ENCODE measurements around the gene GRK3.

Gene GRK3

DNA sequence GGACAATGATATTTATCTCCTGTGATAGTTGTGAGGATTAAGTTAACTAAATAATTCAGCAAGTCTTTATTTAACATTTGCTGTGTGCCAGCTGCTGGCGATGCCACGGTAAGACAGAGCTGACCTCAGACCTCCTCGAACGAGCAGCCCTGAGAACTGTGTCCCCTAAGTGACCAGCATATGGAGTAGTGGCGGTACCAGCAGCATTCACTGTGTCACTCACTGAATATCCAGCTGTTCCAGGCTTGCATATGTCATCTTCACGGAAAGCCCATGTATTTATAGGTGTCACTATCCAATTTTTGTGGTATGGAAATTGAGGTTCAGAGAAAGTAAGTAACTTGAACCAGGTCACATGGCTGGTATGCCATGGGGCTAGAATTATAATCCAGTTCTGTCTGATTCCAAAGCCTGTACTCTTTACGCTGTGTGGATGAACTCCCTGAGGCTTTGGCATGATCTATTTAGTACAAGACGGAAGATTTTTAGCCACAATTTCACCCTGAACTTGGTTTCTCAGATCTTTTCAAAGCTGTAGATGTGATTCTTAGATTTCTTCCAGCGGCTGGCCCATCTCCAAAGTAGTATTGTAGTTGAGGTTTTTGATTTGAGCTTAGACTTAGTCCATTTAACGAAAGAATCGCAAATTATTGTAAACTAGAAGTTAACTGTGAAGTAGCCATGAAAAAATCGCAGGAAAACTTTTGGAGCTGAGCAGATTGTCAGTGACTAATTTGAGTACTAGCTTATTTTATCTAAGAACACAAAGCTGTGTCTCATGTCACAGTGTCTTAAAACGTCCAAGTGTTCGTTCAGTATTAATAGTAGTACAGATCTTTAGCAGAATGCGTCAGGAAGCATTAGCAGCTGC is 128.2 kb downstream of the GRK3 start:
- ChIA-PET CTCF (no interaction called here), POLR2A (no interaction called here)
- no peak for TF ChIP-seq FOXA1 (IDR thresholded peaks at IDR 0.05)
- no peak for TF ChIP-seq L3MBTL2 (conservative IDR thresholded peaks at IDR 0.05)
- no peak for TF ChIP-seq SUZ12 (IDR thresholded peaks at IDR 0.05)
- TF ChIP-seq FOXM1 (IDR thresholded peaks at IDR 0.05; ENCODE audit: borderline replicate concordance): no peak
- TF ChIP-seq HDGF (IDR thresholded peaks at IDR 0.05; ENCODE audit: borderline replicate concordance): no peak
- no peak for DNase-seq (ENCODE audit: extremely low spot score)

DNA sequence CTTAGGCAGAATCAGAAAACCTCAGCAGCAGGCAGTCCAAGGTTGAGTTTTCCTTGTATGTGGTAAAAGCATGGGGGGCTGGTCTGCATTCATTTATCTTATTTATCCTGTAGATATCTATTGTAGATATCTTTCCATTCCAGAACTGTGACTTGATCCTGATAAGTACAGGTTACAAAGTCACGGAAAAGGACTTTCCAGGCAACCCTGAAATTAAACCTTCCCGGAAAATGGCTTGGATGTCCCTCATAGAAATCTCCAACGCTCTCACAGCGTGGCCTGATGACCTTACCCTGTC is 128.7 kb downstream of the GRK3 start:
- CTCF ChIA-PET: no interaction called here
- POLR2A ChIA-PET: no interaction called here
- TF ChIP-seq TARDBP (IDR thresholded peaks at IDR 0.05): no peak
- no peak for DNase-seq (ENCODE audit: extremely low spot score)

DNA sequence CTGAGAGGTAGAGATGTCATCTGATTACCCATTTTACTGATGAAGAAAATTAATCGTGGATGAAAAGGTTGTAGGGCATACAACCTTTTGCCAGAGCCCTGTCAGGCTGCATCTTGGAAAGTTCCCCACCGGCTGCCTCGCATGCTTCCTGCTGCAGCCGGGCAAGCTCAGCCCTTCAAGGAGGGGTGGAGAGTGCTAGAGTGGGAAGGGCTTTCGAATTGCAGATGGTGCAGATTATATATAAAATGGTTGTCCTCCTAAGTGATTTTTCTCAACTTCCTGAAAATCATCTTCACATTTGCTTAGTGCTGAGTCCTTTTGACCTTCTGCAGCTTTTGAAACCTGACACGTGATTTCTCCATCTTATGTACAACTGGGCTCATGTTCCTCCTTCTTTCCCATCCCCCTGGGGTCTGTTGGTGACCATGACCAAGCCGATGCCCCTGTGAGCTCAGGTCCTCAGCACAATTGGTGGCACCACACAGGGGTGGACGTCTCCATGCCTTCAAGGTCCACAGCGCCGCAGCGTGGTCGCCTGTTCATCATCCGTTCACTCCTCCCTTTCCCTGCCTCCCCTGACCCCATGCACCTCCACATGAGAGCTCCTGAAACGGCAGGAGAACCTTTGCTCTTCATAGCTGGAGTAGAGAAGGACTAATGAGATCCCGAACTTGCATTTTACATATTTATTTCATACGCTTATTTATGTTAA is 129.9 kb downstream of the GRK3 start:
- TF ChIP-seq LEF1 (IDR thresholded peaks at IDR 0.05; ENCODE audit: borderline replicate concordance) (no peak), ELF4 (IDR thresholded peaks at IDR 0.05) (no peak), HDGF (IDR thresholded peaks at IDR 0.05; ENCODE audit: borderline replicate concordance) (no peak), TARDBP (IDR thresholded peaks at IDR 0.05) (no peak), BHLHE40 (IDR thresholded peaks at IDR 0.05; ENCODE audit: borderline replicate concordance) (no peak), L3MBTL2 (conservative IDR thresholded peaks at IDR 0.05) (no peak)
- DNase-seq (ENCODE audit: extremely low spot score): no peak
- CTCF ChIA-PET: no interaction called here
- POLR2A ChIA-PET: no interaction called here

DNA sequence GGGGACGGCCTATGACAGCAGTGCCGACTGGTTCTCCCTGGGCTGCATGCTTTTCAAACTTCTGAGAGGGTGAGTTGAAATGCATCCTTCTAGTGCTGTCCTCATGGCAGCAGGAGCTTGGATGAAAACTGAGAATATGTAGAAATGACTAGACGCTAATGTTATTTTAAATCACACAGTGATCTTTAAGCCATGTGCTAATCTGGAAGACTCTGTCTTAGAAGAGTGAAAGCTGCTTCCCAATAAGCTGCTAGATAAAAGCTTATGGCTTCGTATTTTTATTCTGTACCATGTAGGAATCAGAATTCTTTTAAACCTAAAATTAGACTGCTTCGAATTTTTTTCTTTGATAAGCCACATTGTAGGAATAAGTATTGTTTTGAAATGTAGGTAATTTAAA is 130.7 kb downstream of the GRK3 start:
- no peak for DNase-seq (ENCODE audit: extremely low spot score)
- ChIA-PET POLR2A (no interaction called here), CTCF (interaction anchor here (0.8 kb wide), 1 partner anchor 196 kb away, joined by 3 read pairs; no protein-coding TSS in a partner anchor)
- TF ChIP-seq FOXA1 (IDR thresholded peaks at IDR 0.05): no peak
- no peak for TF ChIP-seq LEF1 (IDR thresholded peaks at IDR 0.05; ENCODE audit: borderline replicate concordance)
- TF ChIP-seq NFRKB (IDR thresholded peaks at IDR 0.05): no peak
- no peak for TF ChIP-seq ARNT (IDR thresholded peaks at IDR 0.05)
- no peak for TF ChIP-seq ZNF384 (IDR thresholded peaks at IDR 0.05)
- no peak for TF ChIP-seq HDGF (IDR thresholded peaks at IDR 0.05; ENCODE audit: borderline replicate concordance)
- TF ChIP-seq, protein P1, sequence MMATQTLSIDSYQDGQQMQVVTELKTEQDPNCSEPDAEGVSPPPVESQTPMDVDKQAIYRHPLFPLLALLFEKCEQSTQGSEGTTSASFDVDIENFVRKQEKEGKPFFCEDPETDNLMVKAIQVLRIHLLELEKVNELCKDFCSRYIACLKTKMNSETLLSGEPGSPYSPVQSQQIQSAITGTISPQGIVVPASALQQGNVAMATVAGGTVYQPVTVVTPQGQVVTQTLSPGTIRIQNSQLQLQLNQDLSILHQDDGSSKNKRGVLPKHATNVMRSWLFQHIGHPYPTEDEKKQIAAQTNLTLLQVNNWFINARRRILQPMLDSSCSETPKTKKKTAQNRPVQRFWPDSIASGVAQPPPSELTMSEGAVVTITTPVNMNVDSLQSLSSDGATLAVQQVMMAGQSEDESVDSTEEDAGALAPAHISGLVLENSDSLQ (IDR thresholded peaks at IDR 0.05): no peak
- no peak for TF ChIP-seq FOXK2 (IDR thresholded peaks at IDR 0.05)
- no peak for TF ChIP-seq FOXM1 (IDR thresholded peaks at IDR 0.05; ENCODE audit: borderline replicate concordance)
- no peak for TF ChIP-seq ELF4 (IDR thresholded peaks at IDR 0.05)
- TF ChIP-seq L3MBTL2 (conservative IDR thresholded peaks at IDR 0.05): no peak
- TF ChIP-seq SUZ12 (IDR thresholded peaks at IDR 0.05): no peak
- TF ChIP-seq CTBP1 (IDR thresholded peaks at IDR 0.05; ENCODE audit: borderline replicate concordance): no peak
- TF ChIP-seq SP1 (IDR thresholded peaks at IDR 0.05): no peak
- TF ChIP-seq TARDBP (IDR thresholded peaks at IDR 0.05): no peak

DNA sequence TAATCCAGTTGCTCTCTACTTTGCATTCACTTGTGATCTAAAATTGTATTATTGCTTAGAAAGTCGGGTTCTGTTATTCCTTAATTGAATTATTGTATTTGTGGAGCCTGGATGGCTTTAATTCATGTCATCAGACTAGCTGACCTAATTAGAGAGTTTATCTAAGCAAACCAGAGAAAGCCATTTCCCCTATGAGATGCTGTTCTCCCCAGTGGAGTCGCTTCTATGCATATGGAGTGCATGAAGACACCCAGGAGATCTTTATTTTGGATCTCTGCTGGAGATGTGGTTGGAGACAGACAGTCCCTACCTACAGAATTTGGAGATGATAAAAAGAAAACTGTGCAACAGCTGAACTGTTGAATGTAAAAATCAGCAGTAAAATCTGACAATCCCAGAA is 132.3 kb downstream of the GRK3 start:
- TF ChIP-seq LEF1 (IDR thresholded peaks at IDR 0.05; ENCODE audit: borderline replicate concordance) (no peak), ZNF384 (IDR thresholded peaks at IDR 0.05) (no peak), HDGF (IDR thresholded peaks at IDR 0.05; ENCODE audit: borderline replicate concordance) (no peak), ARNT (IDR thresholded peaks at IDR 0.05) (no peak), ELF4 (IDR thresholded peaks at IDR 0.05) (no peak), L3MBTL2 (conservative IDR thresholded peaks at IDR 0.05) (no peak), BHLHE40 (IDR thresholded peaks at IDR 0.05; ENCODE audit: borderline replicate concordance) (no peak), CTBP1 (IDR thresholded peaks at IDR 0.05; ENCODE audit: borderline replicate concordance) (no peak)
- ChIA-PET CTCF (no interaction called here), POLR2A (no interaction called here)
- no peak for DNase-seq (ENCODE audit: extremely low spot score)

DNA sequence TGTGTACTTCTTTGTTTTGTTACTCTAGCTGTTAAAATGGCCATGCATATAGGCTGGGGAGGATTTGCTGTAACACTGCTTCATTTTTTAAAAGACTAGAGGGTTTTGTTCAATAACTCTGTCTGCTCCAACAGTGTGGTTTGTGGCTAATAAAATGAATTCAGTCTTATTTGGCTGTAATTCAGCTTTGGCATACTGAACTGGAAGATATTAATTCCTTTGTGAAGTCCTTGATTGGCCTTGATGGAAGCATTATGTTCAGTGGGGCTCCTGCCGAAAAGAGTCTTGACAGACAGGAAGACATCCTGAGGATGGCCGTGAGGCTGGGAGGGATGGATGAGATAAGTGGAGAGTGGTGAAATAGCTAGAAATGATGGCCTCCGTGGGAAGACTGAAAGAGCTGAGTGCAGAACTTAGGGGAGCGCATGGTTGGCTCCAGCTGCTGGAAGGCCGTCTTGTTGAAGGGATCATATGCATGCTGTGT is 132.7 kb downstream of the GRK3 start:
- ChIA-PET CTCF (no interaction called here), POLR2A (no interaction called here)
- TF ChIP-seq SUZ12 (IDR thresholded peaks at IDR 0.05): no peak
- TF ChIP-seq FOXK2 (IDR thresholded peaks at IDR 0.05): no peak
- TF ChIP-seq LEF1 (IDR thresholded peaks at IDR 0.05; ENCODE audit: borderline replicate concordance): no peak
- TF ChIP-seq FOXM1 (IDR thresholded peaks at IDR 0.05; ENCODE audit: borderline replicate concordance): no peak
- DNase-seq (ENCODE audit: extremely low spot score): no peak

DNA sequence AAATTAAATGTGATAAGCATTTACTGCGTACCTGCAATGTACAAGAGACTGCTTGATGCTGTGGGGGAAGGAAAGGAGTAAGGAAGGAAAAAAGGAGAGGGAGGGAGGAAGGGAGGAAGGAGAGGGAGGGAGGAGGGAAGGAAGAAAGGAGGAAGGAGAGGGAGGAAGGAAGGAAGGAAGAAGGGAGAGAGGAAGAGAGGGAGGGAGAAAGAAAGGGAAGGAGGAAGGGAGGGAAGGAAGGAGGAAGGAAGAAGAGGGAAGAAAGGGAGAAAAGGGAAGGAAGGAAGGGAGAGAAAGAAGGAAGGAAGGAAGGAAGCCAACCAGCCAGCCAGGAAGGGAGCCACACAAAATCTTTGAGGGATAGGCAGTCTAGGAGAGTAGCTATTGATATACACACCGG is 133.5 kb downstream of the GRK3 start:
- DNase-seq (ENCODE audit: extremely low spot score): no peak
- ChIA-PET CTCF (interaction anchor here (0.7 kb wide), 1 partner anchor 155 kb away, joined by 3 read pairs; no protein-coding TSS in a partner anchor), POLR2A (no interaction called here)
- TF ChIP-seq FOXK2 (IDR thresholded peaks at IDR 0.05): no peak
- no peak for TF ChIP-seq CTBP1 (IDR thresholded peaks at IDR 0.05; ENCODE audit: borderline replicate concordance)
- no peak for TF ChIP-seq FOXA1 (IDR thresholded peaks at IDR 0.05)
- 0 out of 2 replicates have a peak, but pooled peaks have one; percentile 30 for TF ChIP-seq TARDBP (IDR thresholded peaks at IDR 0.05)
- no peak for TF ChIP-seq NFRKB (IDR thresholded peaks at IDR 0.05)
- no peak for TF ChIP-seq SP1 (IDR thresholded peaks at IDR 0.05)
- TF ChIP-seq L3MBTL2 (conservative IDR thresholded peaks at IDR 0.05): no peak

DNA sequence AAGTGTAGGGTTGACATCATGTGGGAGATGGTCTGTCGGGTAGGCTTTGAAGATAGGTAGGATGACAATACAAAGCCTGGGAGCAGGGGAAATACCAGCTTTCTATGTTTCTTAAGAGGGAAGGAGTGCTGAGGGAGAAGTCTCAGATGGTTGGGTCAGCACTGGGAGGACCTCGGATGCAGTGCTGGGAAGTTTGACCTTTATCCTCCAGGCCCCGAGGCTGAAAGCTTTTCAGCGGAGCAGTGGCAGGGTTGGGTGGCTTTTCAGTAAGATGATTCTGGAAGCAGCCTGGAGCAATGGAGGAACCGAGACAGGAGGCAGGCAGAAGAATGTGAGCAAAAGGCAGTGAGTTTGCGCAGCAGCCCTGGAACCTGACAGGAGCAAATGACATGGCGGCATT is 134.0 kb downstream of the GRK3 start:
- ChIA-PET CTCF (interaction anchor here (0.7 kb wide), 1 partner anchor 155 kb away, joined by 3 read pairs; no protein-coding TSS in a partner anchor), POLR2A (no interaction called here)
- DNase-seq (ENCODE audit: extremely low spot score): no peak

More for the DNA sequence above, 134.0 kb downstream of the GRK3 start:
- TF ChIP-seq HDGF (IDR thresholded peaks at IDR 0.05; ENCODE audit: borderline replicate concordance) (no peak), FOXM1 (IDR thresholded peaks at IDR 0.05; ENCODE audit: borderline replicate concordance) (no peak), ELF4 (IDR thresholded peaks at IDR 0.05) (no peak), ARNT (IDR thresholded peaks at IDR 0.05) (no peak), SP1 (IDR thresholded peaks at IDR 0.05) (no peak), ZNF384 (IDR thresholded peaks at IDR 0.05) (no peak), TARDBP (IDR thresholded peaks at IDR 0.05) (no peak), L3MBTL2 (conservative IDR thresholded peaks at IDR 0.05) (no peak), BHLHE40 (IDR thresholded peaks at IDR 0.05; ENCODE audit: borderline replicate concordance) (no peak), FOXA1 (IDR thresholded peaks at IDR 0.05) (no peak), LEF1 (IDR thresholded peaks at IDR 0.05; ENCODE audit: borderline replicate concordance) (no peak), SUZ12 (IDR thresholded peaks at IDR 0.05) (no peak), CTBP1 (IDR thresholded peaks at IDR 0.05; ENCODE audit: borderline replicate concordance) (no peak), FOXK2 (IDR thresholded peaks at IDR 0.05) (no peak), NFRKB (IDR thresholded peaks at IDR 0.05) (no peak)
- TF ChIP-seq, protein P1 (IDR thresholded peaks at IDR 0.05): no peak
